ENCODE data around the gene GRAPL.
"Not testable (repeated sequence)": the region's sequence is repeated elsewhere in the genome, so short reads cannot be mapped to it uniquely, and the experiment has no call there.

Gene GRAPL

GRCh38 chr17:19111801-19112458 lies 15.5 kb upstream of the GRAPL start:
- not testable (repeated sequence) for H3K27me3 ChIP-seq (ENCODE audit: insufficient read depth, poor library complexity, severe bottlenecking); H3K4me3 ChIP-seq (replicated peaks; ENCODE audit: insufficient read depth, low read length)
- peak; percentile 49 for TF ChIP-seq POLR2AphosphoS5 (IDR thresholded peaks at IDR 0.05; ENCODE audit: low read depth)
- peak; percentile 42 to 54 for DNase-seq (ENCODE audit: low read depth in 1 of 2, low spot score in 1 of 2)
- H3K27ac ChIP-seq (replicated peaks): 0 out of 2 replicates have a peak overlapping the region, but pooled peaks have one; percentile 41

- DNase-seq (ENCODE audit: low read depth in 1 of 2, low spot score in 1 of 2); H3K27ac ChIP-seq (replicated peaks); H3K27me3 ChIP-seq (ENCODE audit: insufficient read depth, poor library complexity, severe bottlenecking); H3K4me3 ChIP-seq (replicated peaks; ENCODE audit: insufficient read depth, low read length): not testable (repeated sequence)
Observed at GRCh38 chr17:19112459-19112826, 14.9 kb upstream of the GRAPL start.

- DNase-seq (ENCODE audit: low read depth in 1 of 2, low spot score in 1 of 2); H3K27me3 ChIP-seq (ENCODE audit: insufficient read depth, poor library complexity, severe bottlenecking); H3K4me3 ChIP-seq (replicated peaks; ENCODE audit: insufficient read depth, low read length); H3K27ac ChIP-seq (replicated peaks): not testable (repeated sequence)
Observed at GRCh38 chr17:19118695-19119094, 8.7 kb upstream of the GRAPL start.

- peak in 1 of 2 experiments; percentile 0 for DNase-seq (ENCODE audit: low read depth in 1 of 2, low spot score in 1 of 2)
- not testable (repeated sequence) for H3K27me3 ChIP-seq (ENCODE audit: insufficient read depth, poor library complexity, severe bottlenecking); H3K4me3 ChIP-seq (replicated peaks; ENCODE audit: insufficient read depth, low read length); H3K27ac ChIP-seq (replicated peaks)
Observed at GRCh38 chr17:19125289-19125688, 2.1 kb upstream of the GRAPL start.

- H3K27ac ChIP-seq (replicated peaks); H3K4me3 ChIP-seq (replicated peaks; ENCODE audit: insufficient read depth, low read length); DNase-seq (ENCODE audit: low read depth in 1 of 2, low spot score in 1 of 2); H3K27me3 ChIP-seq (ENCODE audit: insufficient read depth, poor library complexity, severe bottlenecking): not testable (repeated sequence)
Observed at GRCh38 chr17:19129500-19129899, 2.1 kb downstream of the GRAPL start.

GRCh38 chr17:19131108-19131507 lies 3.7 kb downstream of the GRAPL start:
- H3K4me3 ChIP-seq (replicated peaks; ENCODE audit: insufficient read depth, low read length); DNase-seq (ENCODE audit: low read depth in 1 of 2, low spot score in 1 of 2); H3K27me3 ChIP-seq (ENCODE audit: insufficient read depth, poor library complexity, severe bottlenecking); H3K27ac ChIP-seq (replicated peaks): not testable (repeated sequence)

GRCh38 chr17:19131772-19132171 lies 4.4 kb downstream of the GRAPL start:
- H3K4me3 ChIP-seq (replicated peaks; ENCODE audit: insufficient read depth, low read length); H3K27me3 ChIP-seq (ENCODE audit: insufficient read depth, poor library complexity, severe bottlenecking); DNase-seq (ENCODE audit: low read depth in 1 of 2, low spot score in 1 of 2); H3K27ac ChIP-seq (replicated peaks): not testable (repeated sequence)

GRCh38 chr17:19133793-19134192 lies 6.4 kb downstream of the GRAPL start:
- H3K4me3 ChIP-seq (replicated peaks; ENCODE audit: insufficient read depth, low read length); H3K27ac ChIP-seq (replicated peaks); DNase-seq (ENCODE audit: low read depth in 1 of 2, low spot score in 1 of 2); H3K27me3 ChIP-seq (ENCODE audit: insufficient read depth, poor library complexity, severe bottlenecking): not testable (repeated sequence)

- not testable (repeated sequence) for H3K27me3 ChIP-seq (ENCODE audit: insufficient read depth, poor library complexity, severe bottlenecking); H3K4me3 ChIP-seq (replicated peaks; ENCODE audit: insufficient read depth, low read length); H3K27ac ChIP-seq (replicated peaks); DNase-seq (ENCODE audit: low read depth in 1 of 2, low spot score in 1 of 2)
Observed at GRCh38 chr17:19135391-19135790, 8.0 kb downstream of the GRAPL start.

GRCh38 chr17:19136138-19136537 lies 8.7 kb downstream of the GRAPL start:
- not testable (repeated sequence) for DNase-seq (ENCODE audit: low read depth in 1 of 2, low spot score in 1 of 2); H3K27ac ChIP-seq (replicated peaks); H3K4me3 ChIP-seq (replicated peaks; ENCODE audit: insufficient read depth, low read length); H3K27me3 ChIP-seq (ENCODE audit: insufficient read depth, poor library complexity, severe bottlenecking)

- not testable (repeated sequence) for H3K27me3 ChIP-seq (ENCODE audit: insufficient read depth, poor library complexity, severe bottlenecking); H3K4me3 ChIP-seq (replicated peaks; ENCODE audit: insufficient read depth, low read length); DNase-seq (ENCODE audit: low read depth in 1 of 2, low spot score in 1 of 2); H3K27ac ChIP-seq (replicated peaks)
Observed at GRCh38 chr17:19136605-19137004, 9.2 kb downstream of the GRAPL start.

- not testable (repeated sequence) for DNase-seq (ENCODE audit: low read depth in 1 of 2, low spot score in 1 of 2); H3K4me3 ChIP-seq (replicated peaks; ENCODE audit: insufficient read depth, low read length); H3K27me3 ChIP-seq (ENCODE audit: insufficient read depth, poor library complexity, severe bottlenecking); H3K27ac ChIP-seq (replicated peaks)
Observed at GRCh38 chr17:19137959-19138358, 10.6 kb downstream of the GRAPL start.

GRCh38 chr17:19141366-19142155 lies 14.2 kb downstream of the GRAPL start:
- not testable (repeated sequence) for H3K27ac ChIP-seq (replicated peaks); H3K27me3 ChIP-seq (ENCODE audit: insufficient read depth, poor library complexity, severe bottlenecking); H3K4me3 ChIP-seq (replicated peaks; ENCODE audit: insufficient read depth, low read length); DNase-seq (ENCODE audit: low read depth in 1 of 2, low spot score in 1 of 2)

- H3K27ac ChIP-seq (replicated peaks); H3K4me3 ChIP-seq (replicated peaks; ENCODE audit: insufficient read depth, low read length); DNase-seq (ENCODE audit: low read depth in 1 of 2, low spot score in 1 of 2); H3K27me3 ChIP-seq (ENCODE audit: insufficient read depth, poor library complexity, severe bottlenecking): not testable (repeated sequence)
Observed at GRCh38 chr17:19142419-19142818, 15.0 kb downstream of the GRAPL start.
